Activated CD4-positive, alpha-beta T cell treated with anti-CD3 and anti-CD28 coated beads, Interleukin-10, Interleukin-2, amounts not matched to agents 100 ng/mL and 50 ng/mL, durations not matched to agents 16 hours and 8 hours (primary cell): ENCODE data around the gene HDAC10.

Experiments used
- DNase-seq: peaks from one replicate; pipeline ENCODE4 v3.0.0-alpha.2; 2020

The HDAC10 gene

DNA sequence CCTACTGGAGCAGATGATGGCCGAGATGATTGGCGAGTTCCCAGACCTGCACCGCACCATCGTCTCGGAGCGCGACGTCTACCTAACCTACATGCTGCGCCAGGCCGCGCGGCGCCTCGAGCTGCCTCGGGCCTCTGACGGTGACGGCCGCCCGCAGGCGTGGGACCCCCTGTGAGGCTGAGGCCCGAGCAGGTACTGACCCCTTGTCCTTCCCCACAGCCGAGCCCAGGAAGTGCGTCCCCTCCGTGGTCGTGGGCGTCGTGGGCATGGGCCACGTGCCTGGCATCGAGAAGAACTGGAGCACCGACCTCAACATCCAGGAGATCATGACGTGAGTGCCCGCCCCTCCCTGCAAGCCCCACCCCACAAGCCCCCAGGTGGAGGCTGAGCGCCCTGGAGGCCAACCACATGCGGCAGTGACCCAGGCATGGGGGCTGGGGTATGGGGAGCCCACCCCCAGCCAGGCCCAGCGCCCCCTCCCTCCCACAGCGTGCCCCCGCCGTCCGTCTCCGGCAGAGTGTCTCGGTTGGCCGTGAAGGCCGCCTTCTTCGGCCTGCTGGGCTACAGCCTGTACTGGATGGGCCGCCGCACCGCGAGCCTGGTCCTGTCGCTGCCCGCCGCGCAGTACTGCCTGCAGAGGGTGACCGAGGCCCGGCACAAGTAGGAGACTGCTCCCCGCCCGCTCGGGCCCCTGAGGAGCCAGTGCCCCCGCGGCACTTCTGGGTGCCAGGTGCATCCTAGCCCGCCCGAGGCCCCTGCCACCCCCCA, 53.0 kb downstream of the HDAC10 start:
- no peak for DNase-seq

DNA sequence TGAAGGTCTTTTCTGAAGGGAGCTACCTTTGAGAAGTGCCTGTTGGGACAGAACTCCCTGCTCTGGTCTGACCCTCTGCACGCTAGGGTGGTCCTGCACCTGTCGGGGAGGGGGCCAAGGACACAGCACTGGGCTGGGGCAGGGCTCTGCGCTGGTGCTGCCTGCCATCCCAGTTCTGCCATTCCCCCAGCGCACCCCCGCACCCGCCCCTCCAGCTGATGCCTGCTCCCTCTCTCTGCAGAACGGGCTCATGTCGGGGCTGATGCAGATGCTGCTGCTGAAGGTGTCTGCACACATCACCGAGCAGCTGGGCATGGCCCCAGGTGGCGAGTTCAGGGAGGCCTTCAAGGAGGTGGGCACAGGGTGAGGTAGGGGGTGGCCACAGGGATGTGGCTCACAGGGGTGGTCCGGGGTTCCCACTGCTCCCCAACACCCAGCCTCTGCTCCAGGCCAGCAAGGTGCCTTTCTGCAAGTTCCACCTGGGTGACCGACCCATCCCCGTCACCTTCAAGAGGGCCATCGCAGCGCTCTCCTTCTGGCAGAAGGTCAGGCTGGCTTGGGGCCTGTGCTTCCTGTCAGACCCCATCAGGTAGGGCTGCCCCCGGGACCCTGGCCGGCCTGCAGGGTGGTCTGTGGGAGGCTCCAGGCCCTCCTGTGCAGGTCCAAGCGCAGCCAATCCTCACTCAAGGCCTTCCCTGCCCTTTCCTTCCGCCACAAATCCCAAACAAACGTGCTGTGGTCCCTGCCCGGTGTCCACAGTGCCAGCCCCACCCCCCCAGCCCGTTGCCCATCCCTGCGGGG, 53.9 kb downstream of the HDAC10 start:
- DNase-seq = no peak

GRCh38 chr22:50196256-50196655, 54.8 kb downstream of the HDAC10 start:
- no peak for DNase-seq
